OCI-LY7 (cell line): ENCODE results near the gene COBL.

ENCODE experiments used
- CTCF ChIP-seq: fragments of 200-600 bp; sonication (generic); conservative IDR thresholded peaks from 2 replicates; pipeline ENCODE4 v1.5.1; 2014; ENCODE audit warnings: mild to moderate bottlenecking, antibody characterized with exemption, low read length, moderate library complexity, mixed read lengths
- EZH2phosphoT487 ChIP-seq: fragments of 200-600 bp; sonication (generic); IDR thresholded peaks from 2 replicates; pipeline ENCODE4 v1.6.1; 2018; ENCODE audit warnings: low read depth, borderline replicate concordance, mild to moderate bottlenecking, mixed run types, antibody characterized with exemption, low read length, moderate library complexity, mixed read lengths

GRCh38 chr7:51356849-51357516 lies 40.4 kb upstream of the COBL start:
- TF ChIP-seq CTCF (no peak), EZH2phosphoT487 (no peak)
